Amniotic epithelial cell (primary cell): ENCODE results near the gene SERINC5.

Experiments
- DNase-seq: peaks from one replicate; pipeline ENCODE4 v3.0.0-alpha.2; 2010; ENCODE audit warnings: low read depth

Gene SERINC5

DNA sequence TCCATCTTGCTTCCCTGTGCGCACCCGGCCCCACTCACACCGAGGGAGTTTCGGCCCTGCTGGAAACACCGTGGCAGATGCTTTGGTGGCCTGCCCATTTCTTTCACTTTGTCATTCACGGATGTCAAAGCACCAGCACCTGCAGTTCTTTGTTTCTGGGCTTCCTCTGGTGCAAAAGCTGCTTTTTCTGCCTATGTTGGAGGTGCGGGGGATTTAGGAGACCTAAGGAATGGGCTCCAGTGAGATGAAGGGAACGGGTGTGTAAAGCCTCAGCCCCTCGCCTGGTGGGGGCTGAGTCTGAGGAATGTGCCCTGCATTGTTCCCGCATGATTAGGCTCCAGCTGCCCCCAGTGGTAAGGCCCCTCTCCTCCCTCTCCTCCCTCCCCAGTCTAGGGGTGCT is 158.4 kb downstream of the SERINC5 start:
- no peak for DNase-seq

DNA sequence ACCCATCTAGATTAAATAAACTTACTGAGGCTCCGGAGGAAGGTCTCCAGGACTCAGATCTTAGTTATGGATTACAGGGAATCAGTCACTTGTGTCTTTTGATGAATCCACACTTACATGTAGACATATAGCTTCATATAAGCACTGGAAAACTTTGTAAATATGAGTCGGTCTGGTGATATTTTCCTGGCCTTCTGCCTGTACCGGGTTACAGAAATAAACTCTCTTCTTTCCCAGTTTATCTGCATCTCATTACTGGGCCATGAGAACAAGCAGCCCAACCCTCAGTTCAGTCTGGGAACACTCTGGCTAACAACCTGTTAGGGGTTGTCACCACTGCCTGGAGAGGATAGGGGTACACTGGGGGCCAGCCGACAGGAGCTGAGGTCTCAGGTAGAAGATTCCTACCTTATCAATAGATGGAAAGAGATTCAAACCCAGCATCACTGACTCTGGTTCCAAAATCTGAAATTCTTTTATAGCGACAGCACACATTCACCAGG is 161.6 kb downstream of the SERINC5 start:
- DNase-seq, result no peak

DNA sequence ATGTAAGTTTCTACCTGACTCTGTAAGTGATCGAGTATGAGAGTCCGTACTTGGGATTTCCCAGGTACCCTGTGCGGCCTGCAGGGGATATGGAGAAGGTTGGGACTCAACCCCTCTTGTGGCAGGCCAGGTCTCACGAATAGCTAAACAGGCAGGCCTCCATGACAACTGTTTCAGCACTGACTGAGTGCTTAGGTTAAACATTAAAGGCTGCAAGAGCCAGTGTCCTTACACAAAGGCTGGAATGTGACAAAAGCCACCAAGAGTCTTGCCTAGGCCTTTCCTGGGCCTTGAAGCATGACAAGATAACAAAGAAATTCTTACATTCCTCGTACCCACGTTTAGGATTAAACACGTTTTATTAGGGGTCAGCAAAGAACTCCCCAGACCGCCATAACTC is 162.1 kb downstream of the SERINC5 start:
- DNase-seq, result no peak

DNA sequence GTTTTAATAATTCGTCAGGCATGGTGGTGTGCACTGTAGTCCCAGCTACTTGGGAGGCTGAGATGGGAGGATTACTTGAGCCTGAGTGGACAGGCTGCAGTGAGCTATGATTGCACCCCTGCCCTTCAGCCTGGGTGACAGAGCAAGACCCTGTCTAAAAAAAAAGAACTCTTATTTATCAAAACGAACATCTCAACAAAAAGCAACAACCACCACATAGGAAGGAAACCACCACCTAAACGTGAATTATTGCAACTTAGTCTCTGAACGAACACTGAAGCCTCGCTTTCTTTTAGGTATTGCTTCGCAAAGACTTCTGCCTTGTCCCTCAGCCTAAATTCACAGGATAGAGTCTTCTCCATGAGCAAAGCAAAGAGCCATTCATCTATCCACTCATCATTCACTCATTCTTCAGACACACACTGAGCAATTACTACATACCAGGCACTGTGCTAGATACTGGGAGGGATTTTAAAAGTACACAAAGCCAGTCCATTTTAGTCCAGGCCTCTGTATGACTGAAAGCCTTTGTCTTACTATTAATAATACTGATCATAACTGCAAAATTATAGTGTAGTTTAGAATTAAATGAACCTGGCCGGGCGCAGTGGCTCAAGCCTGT is 163.3 kb downstream of the SERINC5 start:
- no peak for DNase-seq

DNA sequence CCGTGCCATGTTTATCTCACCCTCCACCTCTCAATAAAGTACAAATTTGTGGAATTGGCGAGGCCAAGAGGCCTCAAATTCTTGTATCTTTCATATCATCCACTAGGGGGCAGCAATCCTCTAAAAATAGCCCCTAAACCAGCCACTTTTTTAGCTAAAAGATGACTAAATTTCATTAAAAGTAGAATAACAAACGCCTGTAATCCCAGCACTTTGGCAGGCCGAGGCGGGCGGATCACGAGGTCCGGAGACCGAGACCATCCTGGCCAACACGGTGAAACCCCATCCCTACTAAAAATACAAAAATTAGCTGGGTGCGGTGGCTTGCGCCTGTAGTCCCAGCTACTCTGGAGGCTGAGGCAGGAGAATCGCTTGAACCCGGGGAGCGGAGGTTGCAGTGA is 164.1 kb downstream of the SERINC5 start:
- peak; percentile 52 for DNase-seq

DNA sequence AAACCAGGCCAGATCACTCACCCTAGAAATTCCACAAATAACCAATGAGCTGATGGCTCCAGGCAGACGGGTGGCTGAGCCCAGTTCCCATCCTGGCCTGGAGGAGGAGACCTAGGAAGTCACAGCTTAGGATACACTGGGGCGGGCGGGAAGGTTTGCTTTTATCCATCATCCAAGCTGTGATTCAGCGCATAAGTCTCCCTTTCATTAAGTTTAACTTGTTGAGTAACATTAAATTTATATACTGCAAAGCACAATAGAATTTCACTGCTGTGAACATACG is 165.0 kb downstream of the SERINC5 start:
- DNase-seq, result no peak

DNA sequence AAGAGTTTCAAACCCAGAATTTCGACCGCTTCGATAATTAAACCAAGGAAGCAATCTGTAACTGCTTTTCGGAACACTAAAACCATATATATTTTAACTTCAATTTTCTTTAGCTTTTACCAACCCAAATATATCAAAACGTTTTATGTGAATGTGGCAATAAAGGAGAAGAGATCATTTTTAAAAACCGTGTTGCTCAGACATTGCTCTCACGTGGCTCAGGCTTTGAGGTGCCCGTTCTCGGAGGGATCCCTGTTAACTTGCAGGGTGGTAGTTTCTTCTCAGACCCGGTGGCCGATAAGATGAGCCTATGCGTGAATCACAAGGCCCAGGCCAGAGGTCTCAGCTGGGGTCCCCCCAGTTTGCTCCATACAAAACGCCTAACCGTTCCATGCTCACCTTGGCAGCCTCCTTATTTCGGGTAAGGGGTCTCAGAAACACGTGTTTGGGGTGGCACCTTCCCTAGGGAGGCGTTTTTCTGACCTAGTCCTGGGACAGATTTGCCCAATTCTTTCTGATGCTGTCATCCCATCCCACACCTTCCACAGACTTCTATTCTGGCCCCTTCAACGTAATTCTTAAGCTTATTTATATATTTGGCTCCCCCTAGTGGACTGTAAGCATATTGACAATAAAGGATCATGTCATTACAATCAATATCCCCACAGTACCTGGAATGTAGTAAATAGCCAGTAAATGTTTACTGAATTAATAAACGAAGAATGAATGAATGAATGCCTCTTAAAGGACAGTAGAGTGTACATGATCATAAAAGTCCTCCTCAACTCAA is 172.6 kb downstream of the SERINC5 start:
- DNase-seq, result peak; percentile 65

DNA sequence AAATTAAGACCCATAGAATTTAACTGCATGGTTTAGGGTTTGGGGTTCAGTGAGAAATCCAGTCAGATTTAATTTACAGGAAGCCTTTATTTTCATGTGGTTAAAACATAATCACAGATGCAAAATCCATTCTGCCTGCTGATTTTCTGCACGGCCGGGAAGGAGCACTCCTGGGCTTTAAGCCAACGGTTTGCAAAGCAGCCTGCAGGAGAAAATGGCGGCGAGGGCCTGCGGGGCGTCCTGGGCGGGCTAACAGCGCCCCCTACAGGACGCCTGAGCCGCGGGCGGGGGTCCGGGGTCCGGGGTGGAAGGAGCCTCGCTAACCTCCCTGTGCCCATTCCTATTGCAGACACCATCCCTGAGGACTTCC is 173.1 kb downstream of the SERINC5 start:
- DNase-seq, result peak; percentile 55

DNA sequence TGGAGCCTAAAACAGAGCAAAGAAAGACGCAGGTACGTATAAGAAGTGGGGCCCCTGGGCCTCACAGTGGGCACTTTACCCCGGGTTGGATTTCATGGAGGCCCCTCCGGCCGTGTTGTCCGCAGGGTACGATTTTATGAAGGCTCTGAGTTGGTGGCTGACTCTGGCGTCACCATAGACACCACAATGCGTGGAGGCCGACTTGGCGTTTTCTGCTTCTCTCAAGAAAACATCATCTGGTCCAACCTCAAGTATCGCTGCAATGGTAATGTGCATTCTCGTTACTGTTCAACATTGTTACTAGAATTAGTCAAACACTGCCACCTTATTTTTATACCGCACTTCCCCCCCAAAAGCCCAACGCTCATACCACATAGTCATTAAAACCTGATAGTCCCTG is 173.6 kb downstream of the SERINC5 start:
- DNase-seq, result no peak

DNA sequence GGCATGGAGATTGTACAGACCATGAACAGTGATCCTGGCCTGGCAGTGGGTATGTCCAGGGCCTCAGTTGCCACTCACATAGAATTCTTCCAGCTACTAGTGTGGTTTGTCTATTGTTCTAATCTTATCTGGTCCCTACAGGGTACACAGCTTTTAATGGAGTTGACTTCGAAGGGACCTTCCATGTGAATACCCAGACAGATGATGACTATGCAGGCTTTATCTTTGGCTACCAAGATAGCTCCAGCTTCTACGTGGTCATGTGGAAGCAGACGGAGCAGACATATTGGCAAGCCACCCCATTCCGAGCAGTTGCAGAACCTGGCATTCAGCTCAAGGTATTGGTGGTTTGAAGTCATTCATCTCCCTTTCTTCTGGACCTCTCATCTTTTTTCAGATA is 176.9 kb downstream of the SERINC5 start:
- no peak for DNase-seq

DNA sequence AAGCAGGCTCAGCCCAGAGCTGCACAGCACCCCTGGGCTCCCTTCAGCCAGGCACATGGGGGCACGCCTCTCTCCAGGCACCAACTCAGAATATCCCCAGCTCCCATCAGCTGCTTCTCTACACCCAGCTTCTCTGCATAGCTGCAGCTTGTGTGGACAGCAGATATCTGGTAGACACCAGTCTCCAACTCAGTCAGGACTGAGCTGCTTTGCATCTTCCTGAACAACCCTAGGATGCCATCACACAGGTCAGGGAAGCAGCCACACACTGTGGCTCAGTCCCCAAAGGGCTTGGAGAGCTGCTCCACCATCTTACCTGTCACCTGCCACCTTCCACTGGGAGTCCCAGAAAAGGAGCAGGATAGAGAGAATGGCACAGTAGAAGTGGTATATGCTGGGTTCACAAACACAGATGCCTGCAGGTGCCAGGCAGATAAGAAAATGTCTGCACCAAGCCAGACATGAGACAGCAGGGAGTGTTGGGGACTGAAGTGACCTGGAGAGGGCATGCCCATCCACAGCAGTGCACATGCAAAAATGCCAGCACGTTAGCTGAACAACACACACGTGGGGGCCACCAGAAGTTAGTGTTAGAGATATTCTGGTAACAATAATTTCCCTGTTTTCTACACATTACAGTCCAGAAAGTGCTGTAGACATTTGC is 178.7 kb downstream of the SERINC5 start:
- DNase-seq, result no peak

DNA sequence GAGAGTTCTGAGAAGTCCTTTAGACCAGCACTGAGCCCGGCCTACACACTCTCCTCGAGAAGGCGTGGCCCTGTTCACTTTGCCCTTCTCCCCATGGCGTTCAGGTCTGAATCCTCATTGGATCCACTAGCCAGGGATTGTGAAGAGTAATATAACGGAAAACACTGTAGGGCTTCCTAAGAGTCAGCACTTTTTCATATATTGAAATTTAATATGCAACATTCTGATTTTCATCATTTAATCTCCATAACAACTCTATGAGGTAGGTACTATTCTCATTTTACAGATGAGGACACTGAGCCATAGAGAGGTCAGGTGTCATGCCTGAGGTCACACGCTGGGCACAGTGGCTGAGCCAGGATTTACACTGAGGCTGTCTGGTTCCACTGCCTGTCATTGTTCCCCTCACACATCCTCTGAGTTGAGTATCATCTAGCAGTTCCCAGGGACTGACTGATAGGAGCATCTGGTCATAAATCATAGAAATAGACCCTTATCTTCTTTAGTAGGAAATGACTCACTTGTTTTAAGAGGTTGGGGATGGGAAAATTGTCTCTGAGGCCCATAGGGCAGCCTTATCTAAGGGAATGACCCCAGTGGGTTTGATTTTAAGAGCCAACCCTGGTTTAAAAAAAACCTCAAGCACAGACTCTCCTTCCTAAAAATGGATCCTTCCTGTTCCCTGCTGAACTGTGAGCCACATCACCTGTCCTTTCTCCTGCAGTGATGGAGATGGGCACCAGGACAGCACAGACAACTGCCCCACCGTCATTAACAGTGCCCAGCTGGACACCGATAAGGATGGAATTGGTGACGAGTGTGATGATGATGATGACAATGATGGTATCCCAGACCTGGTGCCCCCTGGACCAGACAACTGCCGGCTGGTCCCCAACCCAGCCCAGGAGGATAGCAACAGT is 179.5 kb downstream of the SERINC5 start:
- peak; percentile 60 for DNase-seq

DNA sequence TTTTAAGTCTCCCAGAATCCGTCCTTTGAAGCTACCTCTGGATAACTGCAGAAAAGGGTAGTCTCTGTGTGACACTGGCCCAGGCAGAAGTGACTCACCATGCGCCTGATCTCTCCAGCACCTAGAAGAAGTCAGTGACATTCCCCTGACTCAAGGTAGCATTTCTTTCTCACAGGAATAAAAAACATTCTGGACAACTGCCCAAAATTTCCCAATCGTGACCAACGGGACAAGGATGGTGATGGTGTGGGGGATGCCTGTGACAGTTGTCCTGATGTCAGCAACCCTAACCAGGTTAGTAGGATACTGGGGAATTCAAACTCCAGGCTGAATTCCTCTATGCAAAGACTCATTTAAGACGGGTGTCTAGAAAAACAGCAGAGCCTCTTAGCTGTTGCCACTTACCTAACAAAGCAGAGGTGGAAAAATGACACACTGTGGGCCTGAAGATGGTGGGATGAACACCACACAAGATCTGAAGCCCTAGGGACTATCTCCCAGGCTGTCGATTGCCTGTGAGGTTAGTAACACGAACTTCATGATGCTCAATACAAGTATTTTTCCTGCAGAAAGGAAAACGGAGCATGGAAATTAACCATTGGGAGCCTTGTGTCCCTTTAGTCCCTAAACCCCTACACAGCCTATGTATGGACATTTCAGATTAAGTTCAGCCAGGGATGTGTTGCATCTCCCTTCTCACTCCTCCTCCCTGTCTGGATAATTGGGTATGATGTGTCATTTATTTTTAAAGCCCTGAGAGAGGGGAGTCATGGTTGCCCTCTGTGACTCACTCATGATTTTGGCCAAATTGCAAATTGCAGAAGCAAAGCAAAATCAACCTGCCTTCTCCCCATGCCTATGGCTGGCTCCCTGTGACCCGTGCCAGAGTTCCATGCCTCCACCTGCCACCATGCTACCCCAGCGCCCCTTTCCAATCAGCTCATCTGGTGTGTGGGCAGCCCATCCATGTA is 183.5 kb downstream of the SERINC5 start:
- DNase-seq, result no peak

DNA sequence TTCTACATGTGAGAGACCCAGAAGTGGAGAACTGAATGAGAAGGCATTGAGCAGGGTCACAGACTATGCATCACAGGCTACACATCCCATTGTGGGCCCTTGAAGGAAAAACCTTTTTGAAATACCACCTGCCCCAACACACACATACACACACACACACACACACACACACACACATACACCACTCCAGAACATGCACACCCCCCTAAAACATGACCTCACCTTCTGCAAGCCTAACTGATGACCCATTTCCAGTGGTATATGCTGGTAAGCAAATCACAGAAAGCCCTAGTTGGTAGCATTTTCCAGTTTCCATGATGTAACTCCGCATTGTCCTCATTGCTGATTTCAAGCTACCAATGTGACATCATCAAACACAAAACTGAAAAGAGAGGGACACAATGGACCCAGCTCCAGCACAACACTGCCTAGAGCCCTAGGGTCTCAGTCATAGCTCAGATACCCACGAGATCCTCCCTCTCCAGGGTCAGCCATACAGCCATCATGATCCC is 184.3 kb downstream of the SERINC5 start:
- DNase-seq, result no peak

DNA sequence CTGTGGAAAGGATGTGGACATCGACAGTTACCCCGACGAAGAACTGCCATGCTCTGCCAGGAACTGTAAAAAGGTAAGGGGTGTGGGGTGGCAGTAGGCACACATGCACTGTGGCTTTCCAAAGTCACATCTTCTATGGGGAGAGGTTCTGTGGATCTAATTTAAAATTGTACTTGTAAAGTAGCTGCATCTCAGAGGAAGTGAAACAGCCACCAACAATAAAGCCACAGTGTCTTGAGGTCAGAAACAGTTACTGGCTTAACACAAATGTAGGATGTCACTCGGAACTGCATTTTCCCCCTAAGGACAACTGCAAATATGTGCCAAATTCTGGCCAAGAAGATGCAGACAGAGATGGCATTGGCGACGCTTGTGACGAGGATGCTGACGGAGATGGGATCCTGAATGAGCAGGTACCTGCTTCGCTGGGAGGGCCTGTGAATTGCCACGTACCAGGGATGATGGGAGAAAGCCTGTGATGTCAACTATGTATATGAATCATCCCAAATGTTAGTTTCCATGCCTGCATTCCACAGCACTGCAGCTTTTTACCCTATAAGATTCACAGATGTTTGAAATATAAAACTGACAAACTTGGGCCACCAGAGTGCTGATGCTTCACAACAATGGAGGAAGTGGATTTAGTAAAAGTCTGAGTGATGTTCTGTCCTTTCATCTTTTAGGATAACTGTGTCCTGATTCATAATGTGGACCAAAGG is 185.4 kb downstream of the SERINC5 start:
- no peak for DNase-seq

DNA sequence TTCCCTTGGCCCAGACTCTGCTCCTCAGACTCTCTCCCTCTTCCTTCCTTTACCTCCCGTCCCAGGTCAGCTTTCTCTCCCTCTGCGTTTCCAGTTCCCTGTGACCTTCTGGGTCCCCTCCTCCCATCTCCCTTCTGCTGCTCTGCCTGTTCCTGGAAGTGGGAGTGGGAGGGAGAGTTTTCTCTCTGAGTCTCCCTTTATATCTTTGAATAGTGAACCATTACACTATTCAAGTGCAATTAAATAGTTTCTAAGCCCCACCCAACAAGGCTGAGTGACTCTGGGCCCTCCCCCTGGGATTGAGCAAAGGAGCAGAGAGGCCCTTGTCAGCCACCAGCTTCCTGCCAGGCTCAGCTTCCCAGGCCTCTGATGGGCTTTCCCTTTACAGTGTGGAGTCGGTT is 185.9 kb downstream of the SERINC5 start:
- no peak for DNase-seq

DNA sequence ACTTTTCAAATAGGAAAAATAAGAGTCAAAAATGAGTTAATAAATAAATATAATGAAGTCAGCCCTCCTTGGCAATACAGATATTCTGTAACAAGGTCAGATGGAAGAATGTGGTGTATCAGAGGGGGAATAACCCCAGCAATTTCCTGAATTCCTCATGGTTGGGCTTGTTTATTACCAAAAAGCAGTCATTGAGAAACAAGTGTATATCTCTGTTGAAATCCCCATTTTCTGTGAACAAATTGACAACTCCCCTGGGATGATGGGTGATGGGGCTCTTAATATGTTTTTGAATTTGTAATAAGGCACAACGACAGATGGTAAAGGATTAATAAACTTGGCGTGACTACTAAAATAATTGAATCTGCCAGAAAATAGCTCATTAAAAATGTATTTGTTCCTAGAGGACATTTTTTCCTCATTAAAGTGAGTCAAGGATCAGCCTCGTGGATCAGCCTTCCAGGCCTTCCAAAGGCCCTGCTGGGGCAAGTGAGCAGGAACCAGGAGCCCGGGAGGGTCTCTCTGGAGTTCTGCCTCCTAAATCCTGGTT is 186.5 kb downstream of the SERINC5 start:
- peak; percentile 11 for DNase-seq

DNA sequence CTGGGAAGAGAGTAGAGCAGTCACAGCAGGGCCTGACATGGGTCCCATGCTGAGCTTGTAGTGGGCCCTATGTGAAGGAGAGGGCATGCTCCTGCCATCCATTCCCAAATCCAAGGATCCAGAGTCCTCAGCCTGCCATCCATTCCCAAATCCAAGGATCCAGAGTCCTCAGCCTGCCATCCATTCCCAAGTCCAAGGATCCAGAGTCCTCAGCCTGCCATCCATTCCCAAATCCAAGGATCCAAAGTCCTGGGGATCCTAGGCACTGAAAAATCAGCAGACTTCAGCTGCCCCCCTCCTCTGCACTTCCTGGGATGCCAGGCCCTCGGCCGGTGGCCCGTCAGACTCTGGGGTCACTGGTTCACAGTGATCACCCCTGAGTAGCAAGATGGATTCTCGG is 187.1 kb downstream of the SERINC5 start:
- no peak for DNase-seq

DNA sequence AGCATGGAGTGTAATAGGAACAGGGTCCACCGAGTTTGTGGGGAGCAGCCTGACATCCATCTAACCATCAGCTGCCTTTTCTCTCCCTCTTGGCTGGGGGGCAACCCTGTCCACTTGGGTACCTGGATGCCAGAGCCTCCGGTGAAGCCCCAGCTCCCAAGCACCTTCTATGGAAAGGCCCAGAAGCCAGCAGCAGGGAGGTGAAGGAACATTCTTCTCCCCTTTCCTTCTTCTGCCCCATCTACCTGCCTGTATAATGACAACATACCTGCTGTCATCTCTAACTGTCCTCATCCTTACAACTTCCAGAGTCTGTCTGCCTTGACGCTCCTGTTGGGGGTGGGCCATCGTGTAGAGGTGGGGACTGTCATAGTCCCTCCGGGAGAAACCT is 187.6 kb downstream of the SERINC5 start:
- DNase-seq, result no peak
